ENCODE results near the gene TRAPPC1. TPM values are rescaled to one million over a fixed set of nuclear protein-coding genes. Genes with fewer than 3 reads are reported as not detected.
A peak's percentile ranks its signal among the peaks of the same experiment; 100 is the strongest.

Gene TRAPPC1
- total RNA-seq, 1 donor from 2014 or later, result 184 TPM

DNA sequence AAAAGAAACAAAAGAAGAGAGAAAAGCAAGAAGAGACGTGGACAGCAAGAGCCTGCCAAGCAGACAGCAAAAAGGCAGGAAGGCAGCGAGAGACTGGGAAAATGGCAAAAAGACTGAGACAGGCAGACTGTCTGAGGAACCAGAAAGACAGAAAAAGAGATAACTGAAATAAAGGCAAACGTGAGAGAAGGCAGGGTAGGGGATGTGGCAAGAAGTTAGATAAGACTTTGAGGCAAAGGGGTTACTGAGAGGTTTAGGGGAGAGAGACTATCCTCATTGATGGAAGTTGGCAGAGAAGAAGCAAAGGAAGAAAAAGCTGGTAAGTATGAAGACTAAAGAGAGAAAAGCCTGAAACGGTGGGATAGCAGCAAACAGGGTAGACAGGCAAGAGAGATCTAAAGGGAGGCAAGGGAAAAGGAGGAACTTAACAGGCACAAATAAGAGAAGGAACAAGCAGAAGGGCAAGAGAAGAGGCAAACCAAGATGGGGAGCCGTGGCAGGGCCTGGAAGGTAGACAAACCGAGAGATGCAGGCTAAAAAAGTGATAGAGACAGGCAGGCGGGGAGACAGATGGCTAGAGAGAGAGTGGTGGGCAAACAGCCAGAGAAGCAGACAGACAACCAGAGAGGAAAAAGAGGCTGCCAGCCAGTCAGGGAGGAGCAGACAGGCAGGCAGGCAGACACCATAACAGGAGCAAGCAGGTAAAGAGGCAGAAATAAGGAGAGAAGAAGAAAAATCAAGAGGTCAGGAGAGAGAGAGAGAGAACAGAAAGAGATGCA, 50.3 kb downstream of the TRAPPC1 start:
- no peaks in the 10 kb centered on the region for H3K9me3 ChIP-seq (ENCODE audit: insufficient read depth, low read depth, low read length)
- H3K4me3 Mint-ChIP-seq (ENCODE audit: unreplicated experiment), result no peak overlapping the region
- no peaks in the 10 kb centered on the region for H3K4me1 Mint-ChIP-seq (ENCODE audit: low read depth, unreplicated experiment)
- peaks cover 14% of the 10 kb centered on the region for H3K36me3 ChIP-seq (ENCODE audit: insufficient read depth, low read length)
- no peak for FAIRE-seq
- no peaks in the 10 kb centered on the region for H3K36me3 Mint-ChIP-seq (ENCODE audit: low read depth, unreplicated experiment)
- TF ChIP-seq CTCF (IDR thresholded peaks at IDR 0.05; ENCODE audit: insufficient read depth, low read depth, low read length) (no peak), EZH2 (IDR thresholded peaks at IDR 0.05; ENCODE audit: insufficient read depth, low read length) (no peak)
- no peak for DNase-seq (ENCODE audit: low read depth)
- H3K79me2 ChIP-seq (ENCODE audit: insufficient read depth, low read length), result peaks cover 12% of the 10 kb centered on the region
- no peak overlapping the region for H2AFZ ChIP-seq (ENCODE audit: low read depth, low read length)
- H3K4me1 ChIP-seq (ENCODE audit: insufficient read depth, low read length), result peaks cover 10% of the 10 kb centered on the region
- H3K27me3 ChIP-seq (ENCODE audit: insufficient read depth, low read length), result no peaks in the 10 kb centered on the region
- no peaks in the 10 kb centered on the region for H3K27me3 Mint-ChIP-seq (ENCODE audit: low read depth, unreplicated experiment)
- peak overlapping the region; percentile 25 for H3K9ac ChIP-seq (ENCODE audit: low read length)
- H3K9me3 Mint-ChIP-seq (ENCODE audit: unreplicated experiment), result no peaks in the 10 kb centered on the region
- H3K27ac Mint-ChIP-seq (ENCODE audit: unreplicated experiment), result no peak overlapping the region
- no peaks in the 10 kb centered on the region for H4K20me1 ChIP-seq (ENCODE audit: insufficient read depth, low read length)
- no peak overlapping the region for H3K4me3 ChIP-seq (ENCODE audit: insufficient read depth, low read depth, low read length)
- no peak overlapping the region for H3K27ac ChIP-seq (ENCODE audit: low read depth, low read length)
- H3K4me2 ChIP-seq (ENCODE audit: low read length), result peak overlapping the region; percentile 12

Other genes with a start within 250 kb of the TRAPPC1 start
- 94.4 and 100 TPM in 2 replicates for gene TP53, start 244.5 kb downstream of the TRAPPC1 start, total RNA-seq
- 14.2 and 15.1 TPM in 2 replicates for gene WRAP53, start 243.5 kb downstream of the TRAPPC1 start, total RNA-seq
- 7.0 and 7.6 TPM in 2 replicates for gene EFNB3, start 226.7 kb downstream of the TRAPPC1 start, total RNA-seq
- 0.11 and 0.34 TPM in 2 replicates for gene DNAH2, start 214.2 kb downstream of the TRAPPC1 start, total RNA-seq
- 50.4 and 54.1 TPM in 2 replicates for gene KDM6B, start 97.7 kb downstream of the TRAPPC1 start, total RNA-seq
- 25.3 and 33.7 TPM in 2 replicates for gene TMEM88, start 76.9 kb downstream of the TRAPPC1 start, total RNA-seq
- gene NAA38, start 74.4 kb downstream of the TRAPPC1 start, total RNA-seq, result 56.2 and 60.2 TPM in 2 replicates
- 19.5 and 21.1 TPM in 2 replicates for gene CYB5D1, start 73.9 kb downstream of the TRAPPC1 start, total RNA-seq
- gene CHD3, start 43.2 kb downstream of the TRAPPC1 start, total RNA-seq, result 109 and 111 TPM in 2 replicates
- 0.54 and 1.1 TPM in 2 replicates for gene RNF227, start 15.7 kb downstream of the TRAPPC1 start, total RNA-seq
- 1.0 and 1.4 TPM in 2 replicates for gene KCNAB3, start 2.1 kb downstream of the TRAPPC1 start, total RNA-seq
- 22.3 and 25.3 TPM in 2 replicates for gene CNTROB, start 260 bp upstream of the TRAPPC1 start, total RNA-seq
- gene GUCY2D, start 70.7 kb upstream of the TRAPPC1 start, total RNA-seq, result not detected in 2 replicates
- gene ALOX15B, start 107.1 kb upstream of the TRAPPC1 start, total RNA-seq, result not detected in 2 replicates
- gene ALOX12B, start 155.8 kb upstream of the TRAPPC1 start, total RNA-seq, result not detected in 2 replicates
- gene ALOXE3, start 186.6 kb upstream of the TRAPPC1 start, total RNA-seq, result 0.17 and 0.82 TPM in 2 replicates
- gene HES7, start 192.2 kb upstream of the TRAPPC1 start, total RNA-seq, result 0.64 and 1.0 TPM in 2 replicates
- gene PER1, start 220.5 kb upstream of the TRAPPC1 start, total RNA-seq, result 17.0 and 18.1 TPM in 2 replicates
- 28.0 and 31.3 TPM in 2 replicates for gene VAMP2, start 231.0 kb upstream of the TRAPPC1 start, total RNA-seq
- gene TMEM107, start 244.4 kb upstream of the TRAPPC1 start, total RNA-seq, result 9.4 and 10.1 TPM in 2 replicates

Data from astrocyte (in vitro differentiated cells and primary cell).